B cell (primary cell): Measurements from ENCODE around the gene SYN1. TPM values are rescaled to one million over a fixed set of nuclear protein-coding genes. Genes with fewer than 3 reads are reported as not detected.

ENCODE experiments used
- ATAC-seq: fragments of 200-7000 bp; cut with Tn5 transposase; one replicate; pipeline ENCODE4 v1.10.0; 2021; ENCODE audit warnings: low read depth, mild to moderate bottlenecking, moderate number of reproducible peaks, moderate library complexity
- CTCF ChIA-PET: fragments of 350-600 bp; sonication (Branson Sonifier 250); formaldehyde crosslinking; loops from one replicate; lab custom pipeline; 2021; ENCODE audit warnings: antibody characterized with exemption, inconsistent platforms; lab: Charles Lee
- POLR2A ChIA-PET: fragments of 350-600 bp; sonication (Branson Sonifier 250); formaldehyde crosslinking; loops from one replicate; lab custom pipeline; 2021; ENCODE audit warnings: antibody characterized with exemption; lab: Charles Lee
- DNase-seq: peaks from one replicate; pipeline ENCODE4 v3.0.0; 2013
- H2AFZ ChIP-seq: 2 replicates; pipeline ENCODE4 v1.6.1; 2012; ENCODE audit warnings: mild to moderate bottlenecking, low read depth, low read length; ENCODE audit not compliant: insufficient read depth, poor library complexity, severe bottlenecking
- H3K27ac ChIP-seq, 2 donors: 1 replicate in 1 of 2; 2 replicates in 1 of 2; pipeline ENCODE4 v1.5.1; 2012 to 2013; ENCODE audit warnings: low read length in 2 of 2, mild to moderate bottlenecking in 2 of 2, moderate library complexity in 1 of 2
- H3K27me3 ChIP-seq, 4 experiments: fragments of 200-600 bp in 1 of 4; sonication (generic) in 1 of 4; replicated peaks in 1 of 4; 1 replicate in 2 of 4; 2 replicates in 2 of 4; pipeline versions ENCODE4 v1.6.1 to v1.7.0; 2013 to 2016; ENCODE audit warnings: low read length in 3 of 4, mild to moderate bottlenecking in 2 of 4, mixed read lengths in 1 of 4, moderate library complexity in 1 of 4; ENCODE audit not compliant: insufficient read depth in 4 of 4, control insufficient read depth in 3 of 4; ENCODE audit errors: control extremely low read depth in 1 of 4
- H3K36me3 ChIP-seq, 2 experiments: replicated peaks in 1 of 2; 1 replicate in 1 of 2; 2 replicates in 1 of 2; pipeline versions ENCODE4 v1.6.1 to v1.7.1; 2013; ENCODE audit warnings: low read length in 1 of 2; ENCODE audit not compliant: insufficient read depth in 2 of 2, control insufficient read depth in 1 of 2; ENCODE audit errors: control extremely low read depth in 1 of 2, extremely low read depth in 1 of 2
- H3K4me1 ChIP-seq, 2 donors: fragments of 200-600 bp in 1 of 2; sonication (generic) in 1 of 2; 1 replicate in 1 of 2; 2 replicates in 1 of 2; pipeline versions ENCODE4 v1.5.1 to v1.6.1; 2013 to 2017; ENCODE audit warnings: low read length in 2 of 2; ENCODE audit not compliant: control insufficient read depth in 2 of 2, insufficient read depth in 2 of 2
- H3K4me2 ChIP-seq: replicated peaks from 2 replicates; pipeline ENCODE3; 2012; ENCODE audit warnings: mild to moderate bottlenecking, low read depth, low read length; ENCODE audit not compliant: poor library complexity, severe bottlenecking
- H3K4me3 ChIP-seq, 5 experiments: fragments of 200-600 bp in 1 of 5; sonication (generic) in 1 of 5; 1 replicate in 3 of 5; 2 replicates in 2 of 5; pipeline versions ENCODE4 v1.5.1 to v1.7.0; 2011 to 2016; ENCODE audit warnings: low read length in 4 of 5, mild to moderate bottlenecking in 4 of 5, low read depth in 2 of 5, control low read depth in 1 of 5, moderate library complexity in 1 of 5; ENCODE audit not compliant: insufficient read depth in 1 of 5; ENCODE audit errors: control extremely low read depth in 1 of 5, extremely low read depth in 1 of 5
- H3K79me2 ChIP-seq: fragments of 200-600 bp; sonication (generic); one replicate; pipeline ENCODE4 v1.6.0; 2016; ENCODE audit warnings: low read length; ENCODE audit not compliant: control insufficient read depth, insufficient read depth
- H3K9ac ChIP-seq: fragments of 200-600 bp; sonication (generic); 2 replicates; pipeline ENCODE4 v1.6.1; 2017; ENCODE audit warnings: mild to moderate bottlenecking, low read length, moderate library complexity
- H3K9me3 ChIP-seq, 3 donors: one replicate each; pipeline versions ENCODE4 v1.6.1 to v1.7.1; 2013; ENCODE audit warnings: low read length in 2 of 3; ENCODE audit not compliant: control insufficient read depth in 2 of 3, insufficient read depth in 1 of 3; ENCODE audit errors: control extremely low read depth in 1 of 3
- H4K20me1 ChIP-seq: 2 replicates; pipeline ENCODE4 v1.6.0; 2012; ENCODE audit warnings: mild to moderate bottlenecking, low read length; ENCODE audit not compliant: insufficient read depth, control insufficient read depth, poor library complexity, severe bottlenecking
- H3K27ac Mint-ChIP-seq: one replicate; pipeline ENCODE4 v1.8.0; 2021; ENCODE audit warnings: mixed read lengths
- H3K27me3 Mint-ChIP-seq: one replicate; pipeline ENCODE4 v1.8.0; 2021; ENCODE audit warnings: mixed read lengths
- H3K4me1 Mint-ChIP-seq: one replicate; pipeline ENCODE4 v1.8.0; 2021; ENCODE audit warnings: mixed read lengths
- H3K4me3 Mint-ChIP-seq: one replicate; pipeline ENCODE4 v1.8.0; 2021; ENCODE audit warnings: mixed read lengths
- H3K9me3 Mint-ChIP-seq: one replicate; pipeline ENCODE4 v1.8.0; 2022; ENCODE audit warnings: mixed read lengths; ENCODE audit not compliant: insufficient read depth
- CTCF ChIP-seq: fragments of 200-600 bp; IDR thresholded peaks from one replicate; pipeline ENCODE4 v1.8.0; 2022; ENCODE audit warnings: antibody characterized with exemption, mild to moderate bottlenecking
- EZH2 ChIP-seq: IDR thresholded peaks from 2 replicates; pipeline ENCODE4 v1.6.1; 2012; ENCODE audit warnings: borderline replicate concordance, low read depth, mild to moderate bottlenecking, moderate library complexity, low read length; ENCODE audit not compliant: insufficient read depth, poor library complexity, severe bottlenecking
- WGBS: methylation state at CpG from one replicate; pipeline ENCODE4 v1.1.5; 2013; ENCODE audit warnings: missing lambda C conversion rate; ENCODE audit not compliant: insufficient coverage; 5-methylcytosine and 5-hydroxymethylcytosine counted together
- intact Hi-C: fragments of 100-400 bp; cut with micrococcal nuclease; formaldehyde crosslinking; loops from one replicate; pipeline ENCODE4 v1.10.0; 2022
- polyA plus RNA-seq: library from polyadenylated mRNA; depleted of rRNA; stranded (reverse); fragments of >200 nt; gene quantifications from 2 replicates; pipeline ENCODE4 v1.2.3, GENCODE V29; 2012
- total RNA-seq, 2 donors: library from RNA; stranded (reverse); fragments of 120-200 nt in 1 of 2; gene quantifications; 1 replicate in 1 of 2; 2 replicates in 1 of 2; pipeline versions ENCODE4 v1.2.3 to v1.2.4, GENCODE V29; 2013 to 2022

The SYN1 gene
- total and polyA plus RNA-seq, 2 donors (not counting 1 experiment from before 2014, with no cell fraction given), result not detected

- intact Hi-C loops, result loop anchor here (1.0 to 2.0 kb wide), 7 partner anchors 59 to 329 kb away; partner anchors contain the start of genes ELK1, USP11, UXT and ZNF41
- DNase-seq (no peak), ATAC-seq (no peak)
- 0% methylated on average over 4 of the region's 9 CpGs for WGBS
- H3K9me3 ChIP-seq, result no peaks in the 10 kb centered on the region
- TF ChIP-seq CTCF (no peak), EZH2 (no peak)
- no peaks in the 10 kb centered on the region for H3K27me3 ChIP-seq
- Mint-ChIP-seq H3K27ac (peak overlapping the region; percentile 96), H3K27me3 (no peaks in the 10 kb centered on the region), H3K9me3 (no peaks in the 10 kb centered on the region), H3K4me3 (peak overlapping the region; percentile 87), H3K4me1 (peaks cover 33% of the 10 kb centered on the region)
- H3K9ac ChIP-seq, result peak overlapping the region; percentile 78
- peaks cover 10 to 36% of the 10 kb centered on the region in 2 donors for H3K4me1 ChIP-seq
- peak overlapping the region; percentile 60 for H2AFZ ChIP-seq
- peak overlapping the region; percentile 71 for H3K4me2 ChIP-seq
- peaks cover 22% of the 10 kb centered on the region for H3K79me2 ChIP-seq
- POLR2A ChIA-PET, result interaction anchor here (0.6 to 1.7 kb wide), 3 partner anchors 12 to 406 kb away, joined by 4 to 11 read pairs (median 7); no protein-coding TSS in a partner anchor
- H4K20me1 ChIP-seq, result peaks cover 39% of the 10 kb centered on the region
- H3K36me3 ChIP-seq, result peaks cover 0 to 29% of the 10 kb centered on the region in 2 experiments
- CTCF ChIA-PET, result interaction anchor here (0.7 to 1.1 kb wide), 2 partner anchors 67 to 385 kb away, joined by 3 read pairs; no protein-coding TSS in a partner anchor
- peak overlapping the region; percentile 89 to 91 for H3K27ac ChIP-seq
- peak overlapping the region; percentile 55 to 81 (median 75) for H3K4me3 ChIP-seq
These were observed 58.0 kb downstream of the SYN1 start for GRCh38 chrX:47561659-47562151.
